ENCODE measurements around the gene IFT27. TPM values are rescaled to one million over a fixed set of nuclear protein-coding genes. Genes with fewer than 3 reads are reported as not detected.

Gene IFT27
- total RNA-seq, 1 donor from 2014 or later, result 10.8 TPM

GRCh38 chr22:36797374-36797773 lies 21.5 kb upstream of the IFT27 start:
- no peak for DNase-seq (ENCODE audit: low read depth in 2 of 2)

- no peak for DNase-seq (ENCODE audit: low read depth in 2 of 2)
These were observed 20.7 kb upstream of the IFT27 start for GRCh38 chr22:36796552-36797175.

GRCh38 chr22:36795633-36796032 lies 19.7 kb upstream of the IFT27 start:
- DNase-seq (ENCODE audit: low read depth in 2 of 2), result no peak

GRCh38 chr22:36790648-36791047 lies 14.7 kb upstream of the IFT27 start:
- no peak for DNase-seq (ENCODE audit: low read depth in 2 of 2)

- no peak for DNase-seq (ENCODE audit: low read depth in 2 of 2)
These were observed 11.5 kb upstream of the IFT27 start for GRCh38 chr22:36787204-36787988.

- DNase-seq (ENCODE audit: low read depth in 2 of 2), result no peak
These were observed 7.8 kb upstream of the IFT27 start for GRCh38 chr22:36783743-36784142.

GRCh38 chr22:36781656-36782627 lies 6.0 kb upstream of the IFT27 start:
- peak; percentile 93 to 96 for DNase-seq (ENCODE audit: low read depth in 2 of 2)

- DNase-seq (ENCODE audit: low read depth in 2 of 2), result no peak
These were observed 2.1 kb upstream of the IFT27 start for GRCh38 chr22:36778020-36778419.

- DNase-seq (ENCODE audit: low read depth in 2 of 2), result no peak
These were observed 803 bp upstream of the IFT27 start for GRCh38 chr22:36776722-36777121.

GRCh38 chr22:36775586-36775963 lies 344 bp downstream of the IFT27 start:
- DNase-seq (ENCODE audit: low read depth in 2 of 2), result peak; percentile 17 to 29

GRCh38 chr22:36773935-36774334 lies 2.0 kb downstream of the IFT27 start:
- DNase-seq (ENCODE audit: low read depth in 2 of 2), result peak; percentile 22 to 50

GRCh38 chr22:36772451-36772850 lies 3.5 kb downstream of the IFT27 start:
- no peak for DNase-seq (ENCODE audit: low read depth in 2 of 2)

- DNase-seq (ENCODE audit: low read depth in 2 of 2), result no peak
These were observed 4.4 kb downstream of the IFT27 start for GRCh38 chr22:36771356-36772063.

GRCh38 chr22:36770513-36771231 lies 5.2 kb downstream of the IFT27 start:
- DNase-seq (ENCODE audit: low read depth in 2 of 2), result no peak

GRCh38 chr22:36769541-36770512 lies 6.1 kb downstream of the IFT27 start:
- DNase-seq (ENCODE audit: low read depth in 2 of 2), result no peak

GRCh38 chr22:36768616-36769015 lies 7.3 kb downstream of the IFT27 start:
- DNase-seq (ENCODE audit: low read depth in 2 of 2), result no peak

GRCh38 chr22:36768141-36768540 lies 7.8 kb downstream of the IFT27 start:
- no peak for DNase-seq (ENCODE audit: low read depth in 2 of 2)

- no peak for DNase-seq (ENCODE audit: low read depth in 2 of 2)
These were observed 8.7 kb downstream of the IFT27 start for GRCh38 chr22:36767035-36767775.

- no peak for DNase-seq (ENCODE audit: low read depth in 2 of 2)
These were observed 9.9 kb downstream of the IFT27 start for GRCh38 chr22:36765943-36766450.

Data from dermis microvascular lymphatic vessel endothelial cell (primary cell).